GM10847 (cell line): ENCODE data around the gene USH2A.

Experiments used
- POLR2A ChIP-seq: IDR thresholded peaks from 2 replicates; pipeline ENCODE4 v1.6.1; 2011; ENCODE audit not compliant: insufficient read length; ENCODE audit errors: extremely low read depth

USH2A gene

DNA sequence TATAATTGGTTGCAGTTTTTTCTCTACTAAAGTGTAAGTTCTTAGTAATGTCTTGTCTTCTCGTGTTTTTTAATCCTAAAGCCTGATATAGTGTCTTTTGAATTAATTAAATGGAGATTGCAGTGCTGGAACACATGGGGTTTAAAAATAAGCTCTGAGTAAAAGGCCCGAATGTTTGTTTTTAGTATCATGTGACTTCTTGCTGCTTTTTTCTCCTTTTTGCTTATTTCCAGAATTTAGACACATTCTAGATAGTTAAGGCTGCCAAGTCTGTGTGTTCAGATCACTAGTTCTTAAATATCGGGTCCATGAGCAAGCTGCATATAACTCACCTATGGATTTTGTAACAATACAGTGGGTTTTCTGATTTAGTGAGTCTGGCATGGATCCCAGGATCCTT, 828.6 kb downstream of the USH2A start:
- no peak for TF ChIP-seq POLR2A

DNA sequence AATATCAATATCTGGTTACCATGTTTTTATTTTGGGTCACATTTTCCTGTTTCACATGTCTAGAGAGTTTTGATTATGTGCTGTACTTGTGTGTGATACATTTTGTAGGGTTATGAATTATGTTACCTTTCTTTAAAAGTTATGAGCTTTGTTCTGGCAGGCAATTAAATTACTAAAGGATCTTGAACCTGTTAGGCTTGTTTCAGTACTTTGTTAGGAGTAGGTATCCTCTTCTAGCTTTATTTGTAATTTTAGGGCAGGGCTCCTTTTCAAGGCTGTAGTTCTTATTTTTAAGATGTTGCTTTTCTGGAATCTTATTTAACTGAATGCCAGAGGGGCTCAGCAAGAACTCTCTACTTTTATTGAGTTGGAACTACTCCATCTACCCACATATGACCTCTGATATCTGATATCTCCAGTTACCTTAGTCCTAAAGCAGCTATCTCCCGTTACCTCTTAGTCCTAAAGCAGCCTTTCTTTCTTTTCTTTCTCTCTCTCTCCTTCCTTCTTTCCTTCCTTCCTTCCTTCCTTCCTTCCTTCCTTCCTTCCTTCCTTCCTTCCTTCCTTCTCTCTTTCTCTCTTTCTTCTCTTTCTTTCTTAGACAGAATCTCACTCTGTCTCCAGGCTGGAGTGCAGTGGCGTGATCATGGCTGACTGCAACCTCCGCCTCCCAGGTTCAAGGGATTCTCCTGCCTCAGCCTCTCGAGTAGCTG, 832.3 kb downstream of the USH2A start:
- no peak for TF ChIP-seq POLR2A

DNA sequence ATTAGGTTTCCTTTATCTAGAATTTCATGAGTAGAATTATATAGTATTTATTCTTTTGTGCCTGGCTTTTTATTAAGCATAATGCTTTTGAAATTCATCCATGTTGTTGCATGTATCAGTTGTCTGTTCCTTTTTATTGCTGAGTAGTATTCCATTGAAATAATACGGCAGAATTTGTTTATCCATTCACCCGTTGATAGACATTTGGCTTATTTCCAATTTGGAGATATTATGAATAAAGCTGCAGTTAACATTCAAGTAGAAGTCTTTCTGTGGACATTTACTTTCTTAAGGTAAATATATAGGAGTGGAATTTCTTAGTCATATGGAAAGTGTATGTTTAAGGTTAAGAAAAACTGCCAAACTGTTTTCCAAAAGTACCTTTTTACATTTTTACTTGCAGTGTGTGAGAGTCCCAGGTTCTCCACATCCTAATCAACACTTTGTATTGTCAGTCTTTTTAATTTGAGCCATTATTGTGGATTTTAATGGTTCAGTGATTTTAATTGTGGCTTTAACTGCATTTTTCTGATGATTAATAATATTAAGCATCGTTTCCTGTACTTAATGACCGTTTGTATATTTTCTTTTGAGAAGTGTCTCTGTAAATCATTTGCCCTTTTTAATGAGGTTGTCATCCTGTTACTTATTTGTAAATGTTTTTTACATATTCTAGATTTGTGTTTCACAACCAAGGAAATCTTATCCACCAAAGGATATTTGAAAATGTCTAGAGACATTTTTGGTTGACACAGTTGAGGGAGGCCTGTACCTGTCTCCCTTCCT, 833.4 kb downstream of the USH2A start:
- no peak for TF ChIP-seq POLR2A

DNA sequence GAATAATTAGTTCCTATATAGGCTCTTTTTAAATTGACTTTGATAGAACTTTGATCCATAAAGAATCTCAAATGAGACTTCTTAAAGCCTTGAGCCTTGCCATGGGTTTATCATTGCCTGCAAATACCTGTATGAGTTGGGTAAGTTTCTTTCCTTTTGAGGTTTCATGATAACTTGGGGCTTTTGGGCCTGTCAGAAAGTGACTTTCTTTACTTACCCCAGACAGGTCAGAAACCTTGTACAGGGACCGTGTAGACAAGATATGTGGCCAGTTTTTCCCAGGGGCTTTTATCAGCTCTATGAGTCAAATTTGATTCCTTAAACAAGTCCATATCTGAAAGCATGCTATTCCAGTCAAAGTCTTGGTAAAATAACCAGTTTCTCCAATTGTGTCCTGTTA, 838.9 kb downstream of the USH2A start:
- no peak for TF ChIP-seq POLR2A

DNA sequence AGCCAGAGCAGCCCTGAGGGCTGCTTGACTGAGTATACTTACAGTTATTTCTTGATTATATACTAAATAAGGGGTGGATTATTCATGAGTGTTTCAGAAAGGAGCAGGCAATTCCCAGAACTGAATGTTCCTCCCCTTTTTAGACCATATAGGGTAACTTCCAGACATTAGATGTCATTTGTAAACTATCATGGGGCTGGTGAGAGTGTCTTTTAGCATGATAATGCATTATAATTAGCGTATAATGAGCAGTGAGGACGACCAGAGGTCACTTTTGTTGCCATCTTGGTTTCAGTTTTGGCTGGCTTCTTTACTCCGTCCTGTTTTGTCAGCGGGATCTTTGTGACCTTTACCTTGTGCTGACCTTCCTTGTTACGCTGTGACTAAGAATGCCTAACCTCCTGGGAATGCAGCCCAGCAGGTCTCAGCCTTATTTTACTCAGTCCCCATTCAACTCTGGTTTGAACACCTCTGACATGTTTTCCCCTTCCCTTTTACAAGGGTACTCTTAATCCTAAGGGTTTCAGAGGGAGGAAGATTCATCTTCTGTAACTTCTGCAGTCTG, 840.0 kb downstream of the USH2A start:
- TF ChIP-seq POLR2A, result no peak

DNA sequence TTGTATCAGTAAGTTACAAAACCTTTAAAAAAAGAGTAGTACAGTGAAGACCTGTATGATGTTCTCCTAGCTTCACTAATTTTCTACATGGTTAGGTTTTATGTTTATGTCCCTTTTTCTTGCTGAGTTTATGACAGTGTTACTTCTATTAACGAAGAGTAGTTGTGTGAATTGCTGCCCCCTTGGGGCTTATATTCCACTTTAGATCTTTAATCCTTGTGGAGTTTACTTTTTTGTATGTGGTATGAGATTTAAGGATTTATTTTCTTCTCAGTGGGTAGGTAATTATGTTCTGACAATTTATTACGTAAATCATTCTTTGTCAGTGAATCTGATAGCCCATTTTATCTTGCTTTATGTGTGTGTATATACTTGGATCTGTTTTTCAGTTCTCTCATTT, 841.4 kb downstream of the USH2A start:
- TF ChIP-seq POLR2A, result no peak
